ENCODE results near the gene FAP.

FAP gene

GRCh38 chr2:162123806-162124758, 119.2 kb downstream of the FAP start:
- no peak overlapping the region for H3K4me3 ChIP-seq
- no peaks in the 10 kb centered on the region for H3K9me3 ChIP-seq
- no peaks in the 10 kb centered on the region for H3K36me3 ChIP-seq (replicated peaks)
- in situ Hi-C loops (cut with MboI; ENCODE audit: low sequenced_read_pairs), result loop anchor here (25.0 kb wide), 1 partner anchor 112 kb away; no protein-coding TSS in a partner anchor
- H3K27me3 ChIP-seq (ENCODE audit: low read depth), result no peaks in the 10 kb centered on the region
- H3K4me1 ChIP-seq, result no peaks in the 10 kb centered on the region
- peak in 1 of 2 experiments; percentile 43 for DNase-seq (ENCODE audit: low spot score in 2 of 2)
